Measurements from ENCODE around the gene TOMM20L. TPM values are rescaled to one million over a fixed set of nuclear protein-coding genes. Genes with fewer than 3 reads are reported as not detected.
"Not testable (repeated sequence)": the region's sequence is repeated elsewhere in the genome, so short reads cannot be mapped to it uniquely, and the experiment has no call there.

TOMM20L gene
- total and polyA plus RNA-seq, 2 of the 8 experiments (the other 6 are each of a cell fraction or from before 2014, with no cell fraction given), result not detected

GRCh38 chr14:58416934-58417333, 21.2 kb downstream of the TOMM20L start:
- not testable (repeated sequence) for H2AFZ ChIP-seq (ENCODE audit: low read length); FAIRE-seq; H4K5ac ChIP-seq (ENCODE audit: insufficient read length, low read depth, low read length); H2BK15ac ChIP-seq (ENCODE audit: low read length); H2BK120ac ChIP-seq (replicated peaks; ENCODE audit: low read depth, low read length); DNase-seq (ENCODE audit: low read depth in 1 of 2, low spot score in 2 of 2); H3K4me2 ChIP-seq (ENCODE audit: insufficient read depth in 1 of 2, low read depth in 2 of 2, low read length in 2 of 2); H3K14ac ChIP-seq (ENCODE audit: insufficient read length); H3K27ac ChIP-seq (ENCODE audit: low read depth, low read length); H3K23me2 ChIP-seq (ENCODE audit: low read depth, low read length); H3K4me3 ChIP-seq (ENCODE audit: extremely low read depth in 1 of 4, insufficient read depth in 2 of 4, low read depth in 3 of 4, low read length in 4 of 4); H3K79me2 ChIP-seq (ENCODE audit: control insufficient read depth in 1 of 2, insufficient read depth in 2 of 2, low read length in 2 of 2); H2BK12ac ChIP-seq (ENCODE audit: low read depth, low read length); H4K8ac ChIP-seq (ENCODE audit: extremely low read depth, insufficient read depth, low read length); H3K23ac ChIP-seq (ENCODE audit: insufficient read length); H3K79me1 ChIP-seq (ENCODE audit: low read depth, low read length); H2AK5ac ChIP-seq (ENCODE audit: low read depth, low read length); H3K9me3 ChIP-seq (ENCODE audit: insufficient read depth in 2 of 2, low read depth in 1 of 2, low read length in 1 of 2); H3K56ac ChIP-seq (replicated peaks; ENCODE audit: insufficient read length, low read depth, low read length); H3K4ac ChIP-seq (replicated peaks; ENCODE audit: insufficient read length, low read depth, low read length); H3K9ac ChIP-seq (replicated peaks in 1 of 4; ENCODE audit: extremely low read depth in 1 of 4, low read depth in 3 of 4, low read length in 3 of 4); H3K4me1 ChIP-seq (replicated peaks in 1 of 4; ENCODE audit: control insufficient read depth in 3 of 4, insufficient read depth in 4 of 4, low read length in 3 of 4); H4K20me1 ChIP-seq (replicated peaks in 1 of 2; ENCODE audit: control insufficient read depth in 1 of 2, insufficient read depth in 2 of 2, low read length in 2 of 2); H3K18ac ChIP-seq (ENCODE audit: extremely low read depth, low read length); H3K27me3 ChIP-seq (replicated peaks in 1 of 4; ENCODE audit: control insufficient read depth in 3 of 4, extremely low read depth in 1 of 4, insufficient read depth in 3 of 4, low read length in 3 of 4); H2BK5ac ChIP-seq (ENCODE audit: low read depth, low read length); H2BK20ac ChIP-seq (ENCODE audit: low read length); H4K91ac ChIP-seq (replicated peaks; ENCODE audit: insufficient read length, low read length)
- ChIA-PET CTCF (ENCODE audit: partially characterized antibody) (interaction anchor here (0.8 to 2.4 kb wide), 2 partner anchors 21 to 83 kb away, joined by 3 to 7 read pairs; partner anchors contain the start of gene TOMM20L), POLR2A (ENCODE audit: partially characterized antibody) (interaction anchor here (1.0 kb wide), 1 partner anchor 118 kb away, joined by 3 read pairs; the partner anchor contains the start of gene ARID4A)
- 85% methylated on average over 1 of the region's 1 CpG; no CpG with 5 or more reads in 1 of the 2 experiments for WGBS, 2 experiments (ENCODE audit: extremely low coverage in 1 of 2, insufficient coverage in 1 of 2, insufficient read length in 1 of 2, insufficient replicate concordance in 2 of 2, low coverage in 1 of 2, low lambda C conversion rate in 2 of 2, missing lambda C conversion rate in 1 of 2)
- H3K36me3 ChIP-seq (ENCODE audit: control insufficient read depth in 2 of 4, insufficient read depth in 4 of 4, low read length in 3 of 4), result peaks cover 0 to 43% (median 15%) of the 10 kb centered on the region in 4 experiments; a peak in 6 of 8 replicates
